HG03520 (cell line): ENCODE results near the gene VBP1.
"Not testable (repeated sequence)": the region's sequence is repeated elsewhere in the genome, so short reads cannot be mapped to it uniquely, and the experiment has no call there.

Experiments
- ATAC-seq: cut with Tn5 transposase; IDR thresholded peaks from one replicate; pipeline ENCODE4 v1.9.1; 2021; ENCODE audit warnings: mild to moderate bottlenecking, moderate library complexity; ENCODE audit not compliant: unreplicated experiment

Gene VBP1

DNA sequence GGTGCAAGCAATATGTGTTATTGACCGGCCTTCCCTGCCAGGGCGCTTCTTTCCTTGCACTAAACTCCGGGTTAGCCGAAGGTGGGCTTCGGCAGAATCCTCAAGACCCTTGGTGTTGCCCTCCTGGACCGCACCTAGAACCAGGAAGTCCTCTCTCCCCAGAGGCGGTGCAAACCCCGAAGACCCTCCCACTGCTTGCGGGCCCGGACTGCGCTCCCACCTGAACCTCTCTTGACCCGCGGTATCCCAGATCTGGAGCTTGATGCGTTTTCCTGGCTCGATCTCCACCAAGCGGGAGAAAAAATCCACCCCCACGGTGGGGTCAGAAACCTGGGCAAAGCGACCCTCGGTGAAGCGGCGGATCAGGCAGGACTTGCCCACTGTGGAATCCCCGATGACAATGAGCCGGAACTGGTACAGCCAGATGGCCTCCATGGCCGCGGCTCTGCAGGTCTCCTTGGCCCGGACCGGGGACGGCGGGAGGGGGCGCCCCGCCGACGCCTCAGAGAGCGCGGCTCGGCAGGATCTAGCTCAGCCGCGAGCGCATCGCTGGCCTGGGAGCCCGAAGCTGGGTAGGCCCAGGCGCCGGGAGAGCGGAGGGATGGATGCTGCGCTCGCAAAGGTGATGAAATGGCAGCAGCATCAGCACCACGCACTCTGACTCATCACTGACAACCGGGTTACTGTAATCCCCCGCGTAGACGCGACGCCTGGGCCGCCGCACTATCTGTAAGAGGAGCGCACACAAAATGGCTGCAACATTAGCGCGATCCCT is 47.8 kb downstream of the VBP1 start, which contains the start of gene RAB39B:
Gene RAB39B (minus strand): TSS at position 638 of the 775 bp plus-strand sequence. CDS start 203 bp downstream, at position 435.
- peak; percentile 90 for ATAC-seq

DNA sequence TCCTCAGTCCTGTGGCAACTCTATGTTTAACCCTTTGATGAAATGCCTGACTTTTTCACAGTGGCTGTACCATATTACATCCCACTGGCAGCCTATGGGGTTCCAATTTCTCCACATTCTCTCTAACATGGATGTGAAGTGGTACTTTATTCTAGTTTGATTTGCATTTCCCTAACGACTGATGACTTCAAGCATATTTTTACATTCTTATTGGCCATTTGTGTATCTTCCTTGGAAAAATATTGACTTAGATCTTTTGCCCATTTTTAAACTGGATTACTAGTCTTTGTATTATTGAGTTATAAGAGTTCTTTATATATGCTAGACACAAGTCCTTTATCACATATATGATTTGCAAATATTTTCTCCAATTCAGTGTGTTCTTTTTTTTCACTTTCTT is 50.2 kb downstream of the VBP1 start:
- ATAC-seq = no peak

DNA sequence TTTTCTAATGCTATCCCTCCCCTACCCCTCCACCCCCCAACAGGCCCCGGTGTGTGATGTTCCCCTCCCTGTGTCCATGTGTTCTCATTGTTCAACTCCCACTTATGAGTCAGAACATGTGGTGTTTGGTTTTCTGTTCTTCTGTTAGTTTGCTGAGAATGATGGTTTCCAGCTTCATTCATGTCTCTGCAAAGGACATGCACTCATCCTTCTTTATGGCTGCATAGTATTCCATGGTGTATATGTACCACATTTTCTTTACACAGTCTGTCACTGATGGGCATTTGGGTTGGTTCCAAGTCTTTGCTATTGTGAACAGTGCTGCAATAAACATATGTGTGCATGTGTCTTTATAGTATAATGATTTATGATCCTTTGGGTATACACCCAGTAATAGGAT is 51.7 kb downstream of the VBP1 start:
- not testable (repeated sequence) for ATAC-seq

DNA sequence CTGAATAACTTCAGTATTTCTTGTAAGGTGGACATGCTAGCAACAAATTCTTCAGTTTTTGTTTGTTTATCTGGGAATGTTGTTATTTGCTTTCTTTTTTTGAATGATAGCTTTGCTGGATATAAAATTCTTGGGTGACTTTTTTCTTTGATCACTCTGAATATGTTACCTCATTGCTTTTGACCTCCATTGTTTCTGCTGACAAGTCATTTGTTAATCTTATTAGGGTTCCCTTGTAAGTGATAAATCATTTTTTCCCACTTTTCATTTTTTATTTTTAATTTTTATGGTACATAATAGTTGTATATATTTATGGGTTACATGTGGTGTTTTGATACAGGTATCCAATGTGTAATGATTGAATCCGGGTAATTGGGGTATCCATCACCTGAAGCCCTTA is 54.7 kb downstream of the VBP1 start:
- ATAC-seq = no peak

DNA sequence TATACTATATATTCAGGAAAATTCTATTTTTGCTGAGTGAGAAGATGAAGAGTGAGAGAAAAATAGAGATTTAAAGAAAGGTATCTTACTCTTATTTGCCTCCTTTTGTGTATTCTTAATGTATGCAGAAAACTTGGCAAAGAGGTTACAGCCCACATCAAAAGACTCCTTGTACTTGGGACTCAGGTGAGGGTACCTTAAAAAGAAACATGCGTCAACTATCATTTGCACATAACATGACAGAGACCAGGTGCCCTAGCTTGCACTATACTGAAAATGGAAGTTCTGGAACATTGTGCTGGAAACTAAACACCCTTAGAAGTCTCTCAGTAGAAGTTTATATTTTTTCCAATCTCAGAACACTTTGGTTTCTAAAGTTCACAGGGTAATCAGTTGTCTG is 63.6 kb downstream of the VBP1 start:
- no peak for ATAC-seq
